ENCODE results near the gene AK4. TPM values are rescaled to one million over a fixed set of nuclear protein-coding genes. Genes with fewer than 3 reads are reported as not detected.
"Not testable (repeated sequence)": the region's sequence is repeated elsewhere in the genome, so short reads cannot be mapped to it uniquely, and the experiment has no call there.

The AK4 gene
- total RNA-seq, 1 experiment from 2014 or later, result 0.21 TPM

- H3K9me3 ChIP-seq (replicated peaks), result no peaks in the 10 kb centered on the region
- H3K27me3 ChIP-seq (replicated peaks), result no peaks in the 10 kb centered on the region
- no peaks in the 10 kb centered on the region for H3K36me3 ChIP-seq
- H3K27ac ChIP-seq, result no peak overlapping the region
- H3K4me3 ChIP-seq, result no peak overlapping the region
- no peak for DNase-seq (ENCODE audit: low read depth in 1 of 2, low spot score in 2 of 2)
- no peaks in the 10 kb centered on the region for H3K4me1 ChIP-seq (replicated peaks)
These were observed 77.2 kb downstream of the AK4 start for GRCh38 chr1:65225179-65225578.

- DNase-seq (ENCODE audit: low read depth in 1 of 2, low spot score in 2 of 2), result no peak
- H3K9me3 ChIP-seq (replicated peaks), result no peaks in the 10 kb centered on the region
- no peaks in the 10 kb centered on the region for H3K4me1 ChIP-seq (replicated peaks)
- no peaks in the 10 kb centered on the region for H3K36me3 ChIP-seq
- no peak overlapping the region for H3K27ac ChIP-seq
- H3K27me3 ChIP-seq (replicated peaks), result no peaks in the 10 kb centered on the region
- no peak overlapping the region for H3K4me3 ChIP-seq
These were observed 81.2 kb downstream of the AK4 start for GRCh38 chr1:65229201-65229600.

- Histone ChIP-seq H3K4me3 (no peak overlapping the region), H3K27me3 (replicated peaks) (no peaks in the 10 kb centered on the region), H3K4me1 (replicated peaks) (no peaks in the 10 kb centered on the region), H3K27ac (no peak overlapping the region), H3K36me3 (no peaks in the 10 kb centered on the region), H3K9me3 (replicated peaks) (no peaks in the 10 kb centered on the region)
- no peak for DNase-seq (ENCODE audit: low read depth in 1 of 2, low spot score in 2 of 2)
These were observed 81.8 kb downstream of the AK4 start for GRCh38 chr1:65229754-65230339.

GRCh38 chr1:65230731-65231481 is 82.9 kb downstream of the AK4 start:
- Histone ChIP-seq H3K27me3 (replicated peaks) (no peaks in the 10 kb centered on the region), H3K27ac (no peak overlapping the region), H3K9me3 (replicated peaks) (no peaks in the 10 kb centered on the region), H3K4me1 (replicated peaks) (no peaks in the 10 kb centered on the region), H3K4me3 (no peak overlapping the region), H3K36me3 (no peaks in the 10 kb centered on the region)
- DNase-seq (ENCODE audit: low read depth in 1 of 2, low spot score in 2 of 2), result no peak

GRCh38 chr1:65231718-65232330 is 83.8 kb downstream of the AK4 start:
- no peak overlapping the region for H3K27ac ChIP-seq
- H3K27me3 ChIP-seq (replicated peaks), result no peaks in the 10 kb centered on the region
- H3K4me1 ChIP-seq (replicated peaks), result no peaks in the 10 kb centered on the region
- no peaks in the 10 kb centered on the region for H3K36me3 ChIP-seq
- no peak overlapping the region for H3K4me3 ChIP-seq
- H3K9me3 ChIP-seq (replicated peaks), result no peaks in the 10 kb centered on the region
- DNase-seq (ENCODE audit: low read depth in 1 of 2, low spot score in 2 of 2), result no peak

GRCh38 chr1:65232461-65232990 is 84.5 kb downstream of the AK4 start:
- Histone ChIP-seq H3K27ac (no peak overlapping the region), H3K4me3 (no peak overlapping the region), H3K27me3 (replicated peaks) (no peaks in the 10 kb centered on the region), H3K4me1 (replicated peaks) (no peaks in the 10 kb centered on the region), H3K36me3 (no peaks in the 10 kb centered on the region), H3K9me3 (replicated peaks) (no peaks in the 10 kb centered on the region)
- no peak for DNase-seq (ENCODE audit: low read depth in 1 of 2, low spot score in 2 of 2)

- no peak for DNase-seq (ENCODE audit: low read depth in 1 of 2, low spot score in 2 of 2)
- Histone ChIP-seq H3K9me3 (replicated peaks) (no peaks in the 10 kb centered on the region), H3K4me3 (no peak overlapping the region), H3K36me3 (no peaks in the 10 kb centered on the region), H3K4me1 (replicated peaks) (no peaks in the 10 kb centered on the region), H3K27me3 (replicated peaks) (no peaks in the 10 kb centered on the region), H3K27ac (no peak overlapping the region)
These were observed 85.8 kb downstream of the AK4 start for GRCh38 chr1:65233782-65234181.

- no peaks in the 10 kb centered on the region for H3K9me3 ChIP-seq (replicated peaks)
- no peak overlapping the region for H3K27ac ChIP-seq
- H3K4me1 ChIP-seq (replicated peaks), result no peaks in the 10 kb centered on the region
- H3K27me3 ChIP-seq (replicated peaks), result no peaks in the 10 kb centered on the region
- peak in 1 of 2 experiments; percentile 15 for DNase-seq (ENCODE audit: low read depth in 1 of 2, low spot score in 2 of 2)
- no peak overlapping the region for H3K4me3 ChIP-seq
- no peaks in the 10 kb centered on the region for H3K36me3 ChIP-seq
These were observed 88.1 kb downstream of the AK4 start for GRCh38 chr1:65235867-65236805.

- H3K9me3 ChIP-seq (replicated peaks); H3K4me3 ChIP-seq; H3K27me3 ChIP-seq (replicated peaks); H3K4me1 ChIP-seq (replicated peaks); H3K36me3 ChIP-seq; DNase-seq (ENCODE audit: low read depth in 1 of 2, low spot score in 2 of 2); H3K27ac ChIP-seq: not testable (repeated sequence)
These were observed 89.1 kb downstream of the AK4 start for GRCh38 chr1:65237088-65237487.

GRCh38 chr1:65237503-65237902 is 89.5 kb downstream of the AK4 start:
- Histone ChIP-seq H3K27ac (no peak overlapping the region), H3K9me3 (replicated peaks) (no peaks in the 10 kb centered on the region), H3K4me3 (no peak overlapping the region), H3K27me3 (replicated peaks) (no peaks in the 10 kb centered on the region), H3K4me1 (replicated peaks) (no peaks in the 10 kb centered on the region), H3K36me3 (no peaks in the 10 kb centered on the region)
- DNase-seq (ENCODE audit: low read depth in 1 of 2, low spot score in 2 of 2), result no peak

- Histone ChIP-seq H3K36me3 (no peaks in the 10 kb centered on the region), H3K4me1 (replicated peaks) (no peaks in the 10 kb centered on the region), H3K9me3 (replicated peaks) (no peaks in the 10 kb centered on the region), H3K27me3 (replicated peaks) (no peaks in the 10 kb centered on the region), H3K4me3 (no peak overlapping the region), H3K27ac (no peak overlapping the region)
- no peak for DNase-seq (ENCODE audit: low read depth in 1 of 2, low spot score in 2 of 2)
These were observed 90.0 kb downstream of the AK4 start for GRCh38 chr1:65238010-65238409.

GRCh38 chr1:65243491-65243890 is 95.5 kb downstream of the AK4 start:
- Histone ChIP-seq H3K36me3 (no peaks in the 10 kb centered on the region), H3K27me3 (replicated peaks) (no peaks in the 10 kb centered on the region; the same call in 1 of the 2 replicates), H3K9me3 (replicated peaks) (no peaks in the 10 kb centered on the region), H3K4me1 (replicated peaks) (peaks cover 4% of the 10 kb centered on the region; the same call in 1 of the 2 replicates), H3K4me3 (no peak overlapping the region), H3K27ac (no peak overlapping the region)
- DNase-seq (ENCODE audit: low read depth in 1 of 2, low spot score in 2 of 2), result no peak

GRCh38 chr1:65245295-65245694 is 97.3 kb downstream of the AK4 start:
- no peak for DNase-seq (ENCODE audit: low read depth in 1 of 2, low spot score in 2 of 2)
- Histone ChIP-seq H3K27ac (no peak overlapping the region), H3K4me1 (replicated peaks) (peaks cover 4% of the 10 kb centered on the region; the same call in 1 of the 2 replicates)

More at GRCh38 chr1:65245295-65245694, 97.3 kb downstream of the AK4 start:
- Histone ChIP-seq H3K36me3 (no peaks in the 10 kb centered on the region), H3K4me3 (no peak overlapping the region), H3K27me3 (replicated peaks) (no peaks in the 10 kb centered on the region; the same call in 1 of the 2 replicates), H3K9me3 (replicated peaks) (no peaks in the 10 kb centered on the region)

Data from SJSA1 (cell line).